ENCODE results near the gene CREM.

Gene CREM

GRCh38 chr10:35172574-35172973 is 45.9 kb downstream of the CREM start:
- DNase-seq (ENCODE audit: low read depth in 2 of 2): peak; percentile 57 to 68
- no peak for TF ChIP-seq CTCF (IDR thresholded peaks at IDR 0.05; ENCODE audit: low read depth, low read length)
- no peak overlapping the region for H3K4me3 ChIP-seq (replicated peaks in 1 of 2; ENCODE audit: low read depth in 2 of 2, low read length in 2 of 2)

GRCh38 chr10:35178331-35178730 is 51.7 kb downstream of the CREM start:
- no peak overlapping the region for H3K4me3 ChIP-seq (replicated peaks in 1 of 2; ENCODE audit: low read depth in 2 of 2, low read length in 2 of 2)
- no peak for TF ChIP-seq CTCF (IDR thresholded peaks at IDR 0.05; ENCODE audit: low read depth, low read length)
- no peak for DNase-seq (ENCODE audit: low read depth in 2 of 2)

GRCh38 chr10:35182631-35183510 is 56.2 kb downstream of the CREM start:
- no peak overlapping the region for H3K4me3 ChIP-seq (replicated peaks in 1 of 2; ENCODE audit: low read depth in 2 of 2, low read length in 2 of 2)
- no peak for TF ChIP-seq CTCF (IDR thresholded peaks at IDR 0.05; ENCODE audit: low read depth, low read length)
- no peak for DNase-seq (ENCODE audit: low read depth in 2 of 2)

GRCh38 chr10:35184527-35185171 is 58.0 kb downstream of the CREM start:
- DNase-seq (ENCODE audit: low read depth in 2 of 2): no peak
- no peak overlapping the region for H3K4me3 ChIP-seq (replicated peaks in 1 of 2; ENCODE audit: low read depth in 2 of 2, low read length in 2 of 2)
- no peak for TF ChIP-seq CTCF (IDR thresholded peaks at IDR 0.05; ENCODE audit: low read depth, low read length)

- no peak overlapping the region for H3K4me3 ChIP-seq (replicated peaks in 1 of 2; ENCODE audit: low read depth in 2 of 2, low read length in 2 of 2)
- TF ChIP-seq CTCF (IDR thresholded peaks at IDR 0.05; ENCODE audit: low read depth, low read length): no peak
- DNase-seq (ENCODE audit: low read depth in 2 of 2): no peak
Measured at GRCh38 chr10:35185260-35186034, 58.8 kb downstream of the CREM start.

- TF ChIP-seq CTCF (IDR thresholded peaks at IDR 0.05; ENCODE audit: low read depth, low read length): no peak
- H3K4me3 ChIP-seq (replicated peaks in 1 of 2; ENCODE audit: low read depth in 2 of 2, low read length in 2 of 2): no peak overlapping the region
- DNase-seq (ENCODE audit: low read depth in 2 of 2): no peak
Measured at GRCh38 chr10:35188954-35189353, 62.3 kb downstream of the CREM start.

Data from cardiac fibroblast (primary cell).